Bronchial epithelial cell (primary cell): ENCODE results near the gene PKD2L1. TPM values are rescaled to one million over a fixed set of nuclear protein-coding genes. Genes with fewer than 3 reads are reported as not detected.

Experiments used
- DNase-seq: peaks from one replicate; pipeline ENCODE4 v3.0.0-alpha.2; 2010; ENCODE audit warnings: low read depth
- FAIRE-seq: peaks from 2 replicates; lab custom pipeline; 2011; peaks lifted over from hg19 to GRCh38; lab: Jason Lieb, UNC
- H3K27me3 ChIP-seq: 2 replicates; pipeline ENCODE4 v1.5.1; 2011; ENCODE audit warnings: low read length; ENCODE audit not compliant: control insufficient read depth, insufficient read depth
- H3K36me3 ChIP-seq: 2 replicates; pipeline ENCODE4 v1.5.1; 2011; ENCODE audit warnings: low read length; ENCODE audit not compliant: control insufficient read depth, insufficient read depth
- H3K4me3 ChIP-seq: 2 replicates; pipeline ENCODE4 v1.5.1; 2011; ENCODE audit warnings: mild to moderate bottlenecking, low read depth, low read length, control low read depth
- total RNA-seq: library from RNA; depleted of rRNA; stranded (reverse); fragments of >200 nt; gene quantifications from 2 replicates; pipeline ENCODE4 v1.2.1, GENCODE V29; 2014
- TF ChIP-seq, protein P1 (sequence below): IDR thresholded peaks from 2 replicates; pipeline ENCODE4 v1.5.1; 2011; ENCODE audit warnings: mild to moderate bottlenecking, moderate library complexity, low read length, control low read depth, inconsistent platforms; ENCODE audit not compliant: insufficient read depth, severe bottlenecking

PKD2L1 gene
- total RNA-seq, 1 donor from 2014 or later: not detected

DNA sequence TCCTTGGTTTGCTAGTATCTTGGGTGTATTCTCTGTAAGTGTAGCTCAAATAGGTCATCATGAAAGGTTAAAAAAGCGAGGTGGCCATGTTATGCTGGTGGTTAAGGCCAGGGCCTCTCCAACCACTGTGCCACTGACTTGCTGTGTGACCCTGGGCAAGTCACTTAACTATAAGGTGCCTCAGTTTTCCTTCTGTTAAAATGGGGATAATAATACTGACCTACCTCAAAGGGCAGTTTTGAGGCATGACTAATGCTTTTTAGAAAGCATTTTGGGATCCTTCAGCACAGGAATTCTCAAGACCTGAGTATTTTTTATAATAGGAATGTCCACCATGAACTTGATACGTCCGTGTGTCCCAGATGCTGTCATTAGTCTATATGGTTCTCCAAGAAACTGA is 34.1 kb upstream of the PKD2L1 start:
- H3K27me3 ChIP-seq: no peaks in the 10 kb centered on the region
- no peak overlapping the region for H3K4me3 ChIP-seq
- H3K36me3 ChIP-seq: peaks cover 7% of the 10 kb centered on the region
- TF ChIP-seq, protein P1, sequence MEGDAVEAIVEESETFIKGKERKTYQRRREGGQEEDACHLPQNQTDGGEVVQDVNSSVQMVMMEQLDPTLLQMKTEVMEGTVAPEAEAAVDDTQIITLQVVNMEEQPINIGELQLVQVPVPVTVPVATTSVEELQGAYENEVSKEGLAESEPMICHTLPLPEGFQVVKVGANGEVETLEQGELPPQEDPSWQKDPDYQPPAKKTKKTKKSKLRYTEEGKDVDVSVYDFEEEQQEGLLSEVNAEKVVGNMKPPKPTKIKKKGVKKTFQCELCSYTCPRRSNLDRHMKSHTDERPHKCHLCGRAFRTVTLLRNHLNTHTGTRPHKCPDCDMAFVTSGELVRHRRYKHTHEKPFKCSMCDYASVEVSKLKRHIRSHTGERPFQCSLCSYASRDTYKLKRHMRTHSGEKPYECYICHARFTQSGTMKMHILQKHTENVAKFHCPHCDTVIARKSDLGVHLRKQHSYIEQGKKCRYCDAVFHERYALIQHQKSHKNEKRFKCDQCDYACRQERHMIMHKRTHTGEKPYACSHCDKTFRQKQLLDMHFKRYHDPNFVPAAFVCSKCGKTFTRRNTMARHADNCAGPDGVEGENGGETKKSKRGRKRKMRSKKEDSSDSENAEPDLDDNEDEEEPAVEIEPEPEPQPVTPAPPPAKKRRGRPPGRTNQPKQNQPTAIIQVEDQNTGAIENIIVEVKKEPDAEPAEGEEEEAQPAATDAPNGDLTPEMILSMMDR: no peak
- FAIRE-seq (no peak), DNase-seq (peak; percentile 29)

DNA sequence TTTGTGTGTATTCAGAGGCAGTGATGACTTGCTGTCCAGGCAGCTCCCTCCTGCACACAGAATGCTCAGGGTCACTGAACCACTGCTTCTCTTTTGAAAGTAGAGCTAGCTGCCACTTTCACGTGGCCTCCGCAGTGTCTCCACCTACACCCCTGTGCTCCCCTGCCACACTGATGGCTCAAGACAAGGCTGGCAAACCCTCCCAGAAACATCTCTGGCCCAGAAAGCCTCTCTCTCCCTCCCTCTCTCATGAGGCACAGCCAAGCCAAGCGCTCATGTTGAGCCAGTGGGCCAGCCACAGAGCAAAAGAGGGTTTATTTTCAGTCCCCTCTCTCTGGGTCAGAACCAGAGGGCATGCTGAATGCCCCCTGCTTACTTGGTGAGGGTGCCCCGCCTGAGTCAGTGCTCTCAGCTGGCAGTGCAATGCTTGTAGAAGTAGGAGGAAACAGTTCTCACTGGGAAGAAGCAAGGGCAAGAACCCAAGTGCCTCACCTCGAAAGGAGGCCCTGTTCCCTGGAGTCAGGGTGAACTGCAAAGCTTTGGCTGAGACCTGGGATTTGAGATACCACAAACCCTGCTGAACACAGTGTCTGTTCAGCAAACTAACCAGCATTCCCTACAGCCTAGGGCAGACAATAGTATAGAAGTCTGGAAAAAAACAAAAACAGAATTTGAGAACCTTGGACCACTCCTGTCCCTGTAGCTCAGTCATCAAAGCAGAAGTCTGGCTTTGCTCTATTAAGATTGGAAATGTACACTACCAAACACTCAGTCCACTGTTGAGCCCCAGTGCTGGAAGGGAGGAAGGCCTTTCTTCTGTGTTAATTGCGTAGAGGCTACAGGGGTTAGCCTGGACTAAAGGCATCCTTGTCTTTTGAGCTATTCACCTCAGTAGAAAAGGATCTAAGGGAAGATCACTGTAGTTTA is 32.8 kb upstream of the PKD2L1 start:
- DNase-seq (no peak), FAIRE-seq (no peak)
- Histone ChIP-seq H3K36me3 (peaks cover 12% of the 10 kb centered on the region), H3K4me3 (no peak overlapping the region), H3K27me3 (no peaks in the 10 kb centered on the region)
- TF ChIP-seq, protein P1: no peak

DNA sequence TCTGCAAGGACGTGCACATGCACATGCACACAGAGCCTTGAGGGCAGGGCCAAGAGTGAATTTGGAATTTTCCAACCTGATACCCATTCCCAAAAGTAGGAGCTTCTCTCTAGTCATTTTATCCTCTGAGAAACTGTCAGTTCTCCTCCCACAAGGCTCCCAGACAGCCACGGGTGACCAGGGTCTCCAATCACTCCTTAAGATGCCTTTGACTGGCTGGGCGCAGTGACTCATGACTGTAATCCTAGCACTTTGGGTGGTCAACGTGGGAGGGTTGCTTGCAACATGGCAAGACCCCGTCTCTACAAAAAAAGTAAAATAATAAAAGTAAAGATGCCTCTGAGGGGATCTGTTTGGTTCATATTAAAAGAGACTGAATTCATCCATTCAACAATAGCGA is 30.2 kb upstream of the PKD2L1 start:
- TF ChIP-seq, protein P1: no peak
- no peak for FAIRE-seq
- H3K36me3 ChIP-seq: peaks cover 25% of the 10 kb centered on the region

DNA sequence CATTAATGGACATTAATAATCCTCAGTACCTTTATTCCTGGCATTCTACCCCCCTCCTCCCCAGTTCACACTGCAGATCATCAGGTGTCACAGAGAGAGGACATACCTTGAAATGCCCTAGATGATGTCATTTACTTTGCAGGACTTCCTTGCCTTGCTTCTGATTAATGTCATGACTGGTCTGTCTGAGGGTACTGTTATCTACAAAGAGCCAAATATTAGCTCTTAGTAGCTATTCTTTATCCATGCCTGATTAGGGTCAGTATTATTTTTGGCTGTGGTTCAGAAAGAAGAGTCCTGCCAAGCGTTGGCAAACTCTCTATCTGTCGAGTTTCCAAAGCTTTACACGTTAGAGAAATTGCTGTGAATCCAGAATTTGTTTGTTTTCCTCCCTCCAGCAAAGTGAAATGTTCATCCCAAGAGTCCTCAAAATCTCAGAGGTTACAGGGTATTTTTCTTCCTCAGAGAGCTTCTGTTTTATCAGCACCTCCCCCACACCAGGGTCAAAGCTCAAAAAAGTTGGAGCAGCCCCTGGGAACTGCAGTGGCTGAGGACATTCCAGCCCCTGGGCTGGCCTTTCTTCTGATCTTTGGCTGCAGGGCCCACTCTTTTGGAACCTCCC is 29.6 kb upstream of the PKD2L1 start:
- FAIRE-seq (no peak), DNase-seq (no peak)
- Histone ChIP-seq H3K36me3 (peaks cover 26% of the 10 kb centered on the region), H3K27me3 (no peaks in the 10 kb centered on the region), H3K4me3 (no peak overlapping the region)
- TF ChIP-seq, protein P1: no peak

More for the DNA sequence above, 30.2 kb upstream of the PKD2L1 start:
- no peaks in the 10 kb centered on the region for H3K27me3 ChIP-seq
- H3K4me3 ChIP-seq: no peak overlapping the region
- DNase-seq: no peak

DNA sequence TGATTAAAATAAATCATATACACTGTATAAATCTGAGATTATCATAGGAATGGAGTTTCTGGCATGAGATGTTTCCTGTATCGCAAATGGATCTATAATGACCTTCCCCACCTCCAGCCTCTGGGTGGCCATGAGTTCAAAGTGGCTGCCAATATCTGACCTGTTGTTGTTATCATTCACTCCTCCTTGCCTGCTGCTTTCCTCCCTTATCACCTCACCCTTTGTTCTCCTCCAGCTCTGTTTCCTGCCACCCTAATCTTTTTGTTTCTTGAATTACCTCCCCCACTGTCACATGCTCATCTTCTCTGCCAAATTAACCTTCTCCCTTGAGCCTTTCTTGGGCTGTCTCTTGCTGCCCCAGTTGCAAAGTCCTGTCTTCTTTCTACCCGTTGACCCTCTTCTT is 29.0 kb upstream of the PKD2L1 start:
- TF ChIP-seq, protein P1: no peak
- Histone ChIP-seq H3K36me3 (peaks cover 31% of the 10 kb centered on the region), H3K4me3 (no peak overlapping the region), H3K27me3 (no peaks in the 10 kb centered on the region)
- FAIRE-seq (no peak), DNase-seq (no peak)
